GM19452 (cell line): Measurements from ENCODE around the gene ARHGAP25.

Experiments used
- ATAC-seq: cut with Tn5 transposase; IDR thresholded peaks from one replicate; pipeline ENCODE4 v1.9.1; 2021; ENCODE audit not compliant: unreplicated experiment

ARHGAP25 gene

GRCh38 chr2:68734688-68735525 lies at the start of gene ARHGAP25:
Gene ARHGAP25, plus strand, starts transcription at chr2:68734811. Its CDS starts 389 bp downstream, at chr2:68735200.
- ATAC-seq = peak; percentile 57

- ATAC-seq = no peak
These were observed 48.4 kb upstream of the ARHGAP25 start for GRCh38 chr2:68686178-68686577.

- ATAC-seq = no peak
These were observed 47.6 kb upstream of the ARHGAP25 start for GRCh38 chr2:68687018-68687417.

- peak; percentile 90 for ATAC-seq
These were observed 44.8 kb upstream of the ARHGAP25 start for GRCh38 chr2:68689553-68690537.

GRCh38 chr2:68690851-68691250 lies 43.8 kb upstream of the ARHGAP25 start:
- no peak for ATAC-seq

- no peak for ATAC-seq
These were observed 42.1 kb upstream of the ARHGAP25 start for GRCh38 chr2:68692511-68692910.

- no peak for ATAC-seq
These were observed 40.7 kb upstream of the ARHGAP25 start for GRCh38 chr2:68693951-68694350.

GRCh38 chr2:68695971-68696370 lies 38.6 kb upstream of the ARHGAP25 start:
- no peak for ATAC-seq

GRCh38 chr2:68696554-68696953 lies 38.1 kb upstream of the ARHGAP25 start:
- no peak for ATAC-seq

GRCh38 chr2:68698567-68699377 lies 35.8 kb upstream of the ARHGAP25 start:
- ATAC-seq = no peak

GRCh38 chr2:68700560-68700959 lies 34.1 kb upstream of the ARHGAP25 start:
- no peak for ATAC-seq

- no peak for ATAC-seq
These were observed 28.0 kb upstream of the ARHGAP25 start for GRCh38 chr2:68706637-68707036.

- ATAC-seq = no peak
These were observed 26.0 kb upstream of the ARHGAP25 start for GRCh38 chr2:68708629-68709028.

- ATAC-seq = no peak
These were observed 25.1 kb upstream of the ARHGAP25 start for GRCh38 chr2:68709421-68709911.

GRCh38 chr2:68710336-68710735 lies 24.3 kb upstream of the ARHGAP25 start:
- no peak for ATAC-seq

- ATAC-seq = no peak
These were observed 23.9 kb upstream of the ARHGAP25 start for GRCh38 chr2:68710756-68711155.

- ATAC-seq = peak; percentile 74
These were observed 19.7 kb upstream of the ARHGAP25 start for GRCh38 chr2:68714866-68715265.

- peak; percentile 44 for ATAC-seq
These were observed 19.1 kb upstream of the ARHGAP25 start for GRCh38 chr2:68715353-68716041.

- peak; percentile 40 for ATAC-seq
These were observed 17.9 kb upstream of the ARHGAP25 start for GRCh38 chr2:68716604-68717304.

- ATAC-seq = no peak
These were observed 17.3 kb upstream of the ARHGAP25 start for GRCh38 chr2:68717305-68717661.
